Subcutaneous abdominal adipose tissue (tissue), 5 donors: ENCODE measurements around the gene MYL3.
A peak's percentile ranks its signal among the peaks of the same experiment; 100 is the strongest.

ENCODE experiments used
- H3K27ac ChIP-seq: one replicate; pipeline ENCODE4 v1.7.0; 2013; ENCODE audit warnings: low read depth, mild to moderate bottlenecking, inconsistent platforms, low read length, moderate library complexity
- H3K27me3 ChIP-seq, 5 donors: one replicate each; pipeline ENCODE4 v1.7.0; 2013; ENCODE audit warnings: low read length in 5 of 5, inconsistent platforms in 1 of 5; ENCODE audit not compliant: control insufficient read depth in 5 of 5, insufficient read depth in 4 of 5
- H3K36me3 ChIP-seq, 5 donors: one replicate each; pipeline ENCODE4 v1.7.0; 2013; ENCODE audit warnings: low read length in 5 of 5; ENCODE audit not compliant: control insufficient read depth in 5 of 5, insufficient read depth in 5 of 5
- H3K4me1 ChIP-seq, 5 donors: one replicate each; pipeline ENCODE4 v1.7.0; 2013; ENCODE audit warnings: low read length in 5 of 5, mild to moderate bottlenecking in 3 of 5, moderate library complexity in 1 of 5; ENCODE audit not compliant: control insufficient read depth in 5 of 5, insufficient read depth in 5 of 5
- H3K4me3 ChIP-seq, 5 donors: one replicate each; pipeline ENCODE4 v1.7.0; 2013; ENCODE audit warnings: low read length in 5 of 5, low read depth in 1 of 5
- H3K9ac ChIP-seq, 5 donors: one replicate each; pipeline ENCODE4 v1.7.0; 2013; ENCODE audit warnings: low read length in 5 of 5, mild to moderate bottlenecking in 4 of 5, moderate library complexity in 3 of 5
- H3K9me3 ChIP-seq, 5 donors: one replicate each; pipeline ENCODE4 v1.7.0; 2013; ENCODE audit warnings: low read length in 5 of 5; ENCODE audit not compliant: control insufficient read depth in 5 of 5
- donor health status: healthy.
- donor health status: healthy.
- donor health status: healthy.
- donor health status: healthy.
- donor health status: healthy.

MYL3 gene

GRCh38 chr3:46876313-46877300 lies 13.4 kb upstream of the MYL3 start:
- H3K4me1 ChIP-seq: peaks cover 1 to 38% (median 30%) of the 10 kb centered on the region in 5 donors
- peaks cover 0 to 10% (median 0%) of the 10 kb centered on the region in 5 donors for H3K27me3 ChIP-seq
- H3K9me3 ChIP-seq: no peaks in the 10 kb centered on the region
- H3K4me3 ChIP-seq: no peak overlapping the region
- H3K36me3 ChIP-seq: no peaks in the 10 kb centered on the region
- no peak overlapping the region for H3K27ac ChIP-seq
- no peak overlapping the region for H3K9ac ChIP-seq

- no peaks in the 10 kb centered on the region for H3K36me3 ChIP-seq
- H3K9me3 ChIP-seq: no peaks in the 10 kb centered on the region
- H3K27ac ChIP-seq: no peak overlapping the region
- H3K4me1 ChIP-seq: peaks cover 0 to 33% (median 30%) of the 10 kb centered on the region in 5 donors
- no peak overlapping the region for H3K9ac ChIP-seq
- H3K4me3 ChIP-seq: no peak overlapping the region
- H3K27me3 ChIP-seq: no peaks in the 10 kb centered on the region
Measured at GRCh38 chr3:46875560-46875959, 12.3 kb upstream of the MYL3 start.

GRCh38 chr3:46874430-46874829 lies 11.2 kb upstream of the MYL3 start:
- H3K4me3 ChIP-seq: no peak overlapping the region
- no peak overlapping the region for H3K9ac ChIP-seq
- H3K9me3 ChIP-seq: no peaks in the 10 kb centered on the region
- no peak overlapping the region for H3K27ac ChIP-seq
- no peaks in the 10 kb centered on the region for H3K36me3 ChIP-seq
- peaks cover 0 to 33% (median 31%) of the 10 kb centered on the region in 5 donors for H3K4me1 ChIP-seq
- H3K27me3 ChIP-seq: no peaks in the 10 kb centered on the region

GRCh38 chr3:46873521-46873920 lies 10.3 kb upstream of the MYL3 start:
- H3K9ac ChIP-seq: no peak overlapping the region
- no peaks in the 10 kb centered on the region for H3K9me3 ChIP-seq
- no peak overlapping the region for H3K4me3 ChIP-seq
- no peaks in the 10 kb centered on the region for H3K27me3 ChIP-seq
- no peak overlapping the region for H3K27ac ChIP-seq
- H3K4me1 ChIP-seq: peaks cover 6 to 39% (median 33%) of the 10 kb centered on the region in 5 donors
- no peaks in the 10 kb centered on the region for H3K36me3 ChIP-seq

- H3K27me3 ChIP-seq: no peaks in the 10 kb centered on the region
- no peaks in the 10 kb centered on the region for H3K36me3 ChIP-seq
- H3K27ac ChIP-seq: no peak overlapping the region
- H3K4me3 ChIP-seq: no peak overlapping the region
- H3K4me1 ChIP-seq: peaks cover 15 to 59% (median 56%) of the 10 kb centered on the region in 5 donors
- no peak overlapping the region for H3K9ac ChIP-seq
- no peaks in the 10 kb centered on the region for H3K9me3 ChIP-seq
Measured at GRCh38 chr3:46871222-46871621, 8.0 kb upstream of the MYL3 start.

- Histone ChIP-seq H3K9me3 (no peaks in the 10 kb centered on the region), H3K9ac (no peak overlapping the region), H3K4me1 (peaks cover 15 to 63% (median 57%) of the 10 kb centered on the region in 5 donors), H3K4me3 (no peak overlapping the region), H3K27ac (no peak overlapping the region), H3K36me3 (no peaks in the 10 kb centered on the region), H3K27me3 (no peaks in the 10 kb centered on the region)
Measured at GRCh38 chr3:46870651-46871050, 7.4 kb upstream of the MYL3 start.

GRCh38 chr3:46869440-46869839 lies 6.2 kb upstream of the MYL3 start:
- no peak overlapping the region for H3K27ac ChIP-seq
- peaks cover 15 to 71% (median 68%) of the 10 kb centered on the region in 5 donors for H3K4me1 ChIP-seq
- no peak overlapping the region for H3K9ac ChIP-seq
- H3K9me3 ChIP-seq: no peaks in the 10 kb centered on the region
- no peaks in the 10 kb centered on the region for H3K27me3 ChIP-seq
- H3K36me3 ChIP-seq: no peaks in the 10 kb centered on the region
- H3K4me3 ChIP-seq: no peak overlapping the region

GRCh38 chr3:46868948-46869347 lies 5.7 kb upstream of the MYL3 start:
- peaks cover 15 to 68% (median 68%) of the 10 kb centered on the region in 5 donors for H3K4me1 ChIP-seq
- H3K36me3 ChIP-seq: no peaks in the 10 kb centered on the region
- H3K27ac ChIP-seq: no peak overlapping the region
- no peak overlapping the region for H3K4me3 ChIP-seq
- H3K9me3 ChIP-seq: no peaks in the 10 kb centered on the region
- no peaks in the 10 kb centered on the region for H3K27me3 ChIP-seq
- no peak overlapping the region for H3K9ac ChIP-seq

- H3K27me3 ChIP-seq: no peaks in the 10 kb centered on the region
- no peaks in the 10 kb centered on the region for H3K9me3 ChIP-seq
- H3K27ac ChIP-seq: peak overlapping the region; percentile 75
- H3K9ac ChIP-seq: peak overlapping the region in 2 of 5 donors; percentile 36 to 49
- H3K36me3 ChIP-seq: no peaks in the 10 kb centered on the region
- peaks cover 15 to 62% (median 61%) of the 10 kb centered on the region in 5 donors for H3K4me1 ChIP-seq
- no peak overlapping the region for H3K4me3 ChIP-seq
Measured at GRCh38 chr3:46868287-46868686, 5.0 kb upstream of the MYL3 start.

- H3K4me3 ChIP-seq: peak overlapping the region; percentile 13 to 44 (median 21)
- no peaks in the 10 kb centered on the region for H3K36me3 ChIP-seq
- no peaks in the 10 kb centered on the region for H3K27me3 ChIP-seq
- H3K4me1 ChIP-seq: peaks cover 15 to 61% (median 56%) of the 10 kb centered on the region in 5 donors
- H3K9me3 ChIP-seq: no peaks in the 10 kb centered on the region
- peak overlapping the region in 4 of 5 donors; percentile 33 to 49 (median 40) for H3K9ac ChIP-seq
- H3K27ac ChIP-seq: peak overlapping the region; percentile 75
Measured at GRCh38 chr3:46867550-46867898, 4.3 kb upstream of the MYL3 start.
